GM19324 (cell line): ENCODE data around the gene WNK1.
"Not testable (repeated sequence)": the region's sequence is repeated elsewhere in the genome, so short reads cannot be mapped to it uniquely, and the experiment has no call there.

ENCODE experiments used
- ATAC-seq: cut with Tn5 transposase; IDR thresholded peaks from one replicate; pipeline ENCODE4 v1.9.1; 2021; ENCODE audit warnings: mild to moderate bottlenecking, moderate library complexity; ENCODE audit not compliant: unreplicated experiment, low FRiP score

WNK1 gene

DNA sequence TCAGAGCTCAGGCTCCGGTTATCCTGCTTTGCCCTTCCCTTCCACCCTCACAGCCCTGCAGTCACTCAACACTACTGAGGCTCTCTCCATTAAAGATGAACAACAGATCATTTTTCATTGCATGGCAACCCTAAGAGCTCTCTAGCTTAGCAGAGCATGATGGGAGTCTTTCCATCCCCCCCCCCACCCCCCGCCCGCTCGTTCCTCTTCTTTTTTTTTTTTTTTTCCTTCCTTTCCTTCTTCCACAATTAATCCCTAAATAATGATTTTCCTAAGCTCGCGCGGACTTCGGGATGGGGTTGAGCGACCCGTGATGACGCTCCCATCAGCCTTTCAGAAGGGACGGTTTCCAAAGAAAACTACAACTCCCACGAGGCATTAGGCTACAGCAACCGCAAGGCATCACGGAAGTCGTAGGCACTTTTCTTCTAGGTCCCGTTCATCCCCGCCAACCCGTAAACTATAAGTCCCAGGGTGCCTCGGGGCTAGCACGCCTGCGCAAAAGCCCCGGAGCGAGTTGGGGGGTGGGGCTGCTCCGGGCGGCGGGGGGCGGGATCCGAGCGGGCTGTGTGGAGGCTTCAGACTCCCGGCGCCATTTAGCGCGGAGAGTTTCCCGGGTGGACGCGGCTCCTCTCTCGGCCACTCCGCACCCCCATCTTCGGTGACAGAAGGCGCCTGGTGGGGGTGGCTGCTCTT is at the start of gene WNK1:
WNK1 (plus strand) TSS at position 581 of the 696 bp plus-strand sequence. CDS start 987 bp downstream, outside the sequence.
- ATAC-seq, result peak; percentile 65

DNA sequence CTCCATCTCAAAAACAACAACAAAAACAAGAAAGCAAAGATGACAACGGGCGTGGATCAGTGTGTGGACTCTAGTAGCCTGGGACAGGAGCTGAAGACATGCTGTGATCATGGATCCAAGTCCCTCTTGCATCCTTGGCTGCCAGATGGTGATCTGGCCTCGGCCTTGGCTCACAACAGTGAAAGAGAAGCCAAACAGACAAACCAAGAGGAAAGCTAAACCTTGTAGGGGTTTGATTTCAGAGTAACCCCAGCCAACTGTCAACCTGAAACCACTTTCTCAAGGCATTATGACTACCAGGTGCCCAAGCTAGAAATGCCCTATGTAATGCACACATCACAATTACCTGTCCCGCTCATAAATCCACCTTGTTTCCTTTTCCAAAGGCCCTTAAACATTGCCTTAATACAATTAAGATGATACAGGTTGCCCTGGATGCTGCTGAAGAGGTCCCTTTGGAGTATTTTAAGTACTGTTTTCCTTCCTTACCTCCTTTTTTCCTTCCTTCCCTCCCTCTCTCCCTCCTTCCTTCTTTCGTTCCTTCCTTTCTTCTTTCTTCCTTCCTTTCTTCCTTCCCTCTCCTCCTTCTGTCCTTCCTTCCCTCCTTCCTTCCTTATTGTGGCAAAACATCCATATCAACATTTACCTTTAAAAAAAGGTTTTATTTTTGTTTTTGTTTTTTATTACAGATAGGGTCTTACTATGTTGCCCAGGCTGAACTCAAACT is 47.7 kb upstream of the WNK1 start:
- ATAC-seq, result no peak

DNA sequence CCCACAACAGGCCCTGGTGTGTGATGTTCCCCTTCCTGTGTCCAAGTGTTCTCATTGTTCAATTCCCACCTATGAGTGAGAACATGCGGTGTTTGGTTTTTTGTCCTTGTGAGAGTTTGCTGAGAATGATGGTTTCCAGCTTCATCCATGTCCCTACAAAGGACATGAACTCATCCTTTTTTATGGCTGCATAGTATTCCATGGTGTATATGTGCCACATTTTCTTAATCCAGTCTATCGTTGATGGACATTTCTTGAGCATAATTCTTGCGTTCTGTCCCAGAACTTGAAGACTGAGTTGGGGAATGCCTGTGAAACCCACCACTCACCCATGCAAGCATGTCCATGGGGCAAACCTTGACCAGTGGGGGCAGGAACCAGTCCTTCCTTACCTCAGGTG is 44.3 kb upstream of the WNK1 start:
- ATAC-seq, result not testable (repeated sequence)

DNA sequence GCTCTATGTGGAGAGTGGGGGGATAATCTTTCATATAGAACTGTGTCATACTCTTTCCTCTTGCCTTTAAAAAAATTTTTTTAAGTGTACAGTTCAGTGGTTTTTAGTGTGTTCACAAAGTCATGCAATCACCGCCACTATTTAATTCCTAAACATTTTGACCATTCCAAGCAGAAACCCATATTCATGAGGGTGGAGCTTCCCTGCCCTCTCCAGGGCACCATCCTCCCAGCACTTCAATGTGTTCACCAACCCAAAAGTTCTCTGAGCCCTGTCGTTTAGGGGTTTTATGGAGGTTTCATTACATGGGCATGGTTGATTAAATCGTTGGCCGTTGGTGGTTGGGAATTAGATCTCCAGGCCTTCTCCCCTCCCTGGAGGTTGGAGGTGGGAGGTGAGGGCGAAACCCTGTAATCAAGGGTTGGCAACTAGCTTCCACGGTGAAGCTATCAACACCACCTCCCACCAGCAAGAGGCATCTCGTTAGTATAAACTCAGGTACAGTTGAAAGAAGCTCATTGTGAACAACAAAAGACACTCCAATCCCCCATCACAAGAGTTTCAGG is 42.8 kb upstream of the WNK1 start:
- ATAC-seq, result no peak

DNA sequence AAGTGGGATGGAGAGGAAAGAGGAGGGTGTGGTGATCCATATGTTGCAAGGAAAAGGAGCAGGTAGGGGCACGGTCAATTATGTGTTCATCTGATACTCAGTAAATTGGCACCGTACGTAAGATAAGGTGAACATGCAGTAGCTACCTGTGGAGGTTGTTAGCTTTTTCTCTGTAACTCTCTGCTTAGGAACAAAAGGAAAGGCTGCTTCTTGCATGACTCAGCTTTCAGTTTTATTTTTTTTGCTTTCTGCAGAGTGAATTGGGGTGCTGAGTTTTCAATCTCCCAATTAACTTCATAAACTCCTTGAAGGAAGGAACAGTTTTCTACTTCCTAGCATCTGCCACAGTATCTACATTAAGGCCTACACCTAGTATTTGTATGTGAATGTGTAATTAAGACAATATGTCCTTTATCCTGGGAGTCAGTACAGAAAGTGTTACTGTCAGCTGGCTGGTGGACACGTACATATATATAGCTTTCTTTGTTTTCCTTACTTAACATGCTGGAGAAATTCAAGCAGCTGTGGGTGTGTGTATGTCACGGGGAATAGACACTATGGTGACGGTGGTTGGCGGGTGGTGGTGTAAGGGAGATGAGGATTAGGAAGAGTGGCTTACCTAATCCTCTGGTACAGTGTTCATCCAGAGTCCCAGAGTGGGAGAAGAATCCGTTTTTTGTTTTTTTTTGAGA is 40.1 kb upstream of the WNK1 start:
- no peak for ATAC-seq

DNA sequence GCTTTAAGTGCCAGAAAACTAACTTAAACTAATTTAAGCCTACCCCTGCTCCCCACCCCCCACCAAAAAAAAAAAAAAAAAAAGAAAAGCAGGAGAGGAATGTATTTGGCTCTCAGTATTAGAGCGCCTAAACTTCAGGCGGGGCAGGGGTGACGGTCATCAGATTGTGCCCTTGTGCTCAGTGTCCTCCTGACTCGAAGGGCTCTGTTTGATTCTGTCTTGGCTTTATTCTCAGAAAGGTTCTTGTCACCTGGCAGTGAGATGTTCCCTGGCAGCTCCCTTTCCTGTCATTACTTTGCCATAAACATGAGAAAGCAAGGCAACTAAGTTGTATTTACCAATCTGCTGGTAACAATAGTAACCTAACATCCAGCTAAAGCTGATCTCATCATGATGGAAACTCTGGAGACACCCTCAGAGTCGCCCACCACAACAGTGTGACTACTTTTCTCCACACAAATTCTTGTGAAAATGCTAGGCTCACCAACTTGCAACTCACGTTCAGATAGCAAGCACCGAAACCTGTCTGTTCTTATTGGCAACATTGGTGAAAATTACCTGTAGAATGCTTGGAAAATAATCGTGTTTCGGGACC is 39.0 kb upstream of the WNK1 start:
- ATAC-seq, result no peak

DNA sequence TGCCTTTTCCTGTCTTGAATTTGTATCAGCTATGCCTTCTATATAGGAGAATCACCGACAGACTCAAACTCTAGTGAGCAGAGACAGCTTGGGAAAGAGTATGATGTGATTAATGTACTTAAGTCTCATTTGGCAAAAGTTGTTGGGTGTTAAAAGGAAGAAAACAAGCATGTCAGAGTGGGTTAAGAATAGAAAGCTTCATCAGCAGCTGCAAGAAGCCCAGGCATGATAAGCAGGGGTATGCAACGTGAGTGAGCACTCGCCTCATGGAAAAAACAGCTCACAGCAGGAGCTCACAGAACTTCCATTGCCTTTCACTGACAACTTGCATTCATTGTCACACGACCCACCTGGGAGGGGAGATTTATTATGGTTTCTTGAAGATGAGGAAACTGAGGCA is 35.9 kb upstream of the WNK1 start:
- no peak for ATAC-seq

DNA sequence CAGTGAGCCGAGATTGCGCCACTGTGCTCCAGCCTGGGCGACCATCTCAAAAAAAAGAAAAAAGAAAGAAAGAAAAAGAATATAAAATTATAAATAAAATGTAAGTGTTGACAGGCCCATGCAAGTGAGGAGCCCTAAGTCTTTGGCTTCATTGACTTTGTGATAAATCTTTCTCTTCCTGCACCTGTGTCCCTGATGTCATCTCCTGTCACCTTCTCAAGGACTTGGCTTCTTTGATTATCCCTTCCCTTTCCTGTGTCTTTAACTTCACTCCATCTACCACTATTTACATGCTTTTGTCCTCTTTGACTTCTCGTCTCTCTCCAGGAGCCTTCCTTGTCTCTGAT is 33.6 kb upstream of the WNK1 start:
- no peak for ATAC-seq

DNA sequence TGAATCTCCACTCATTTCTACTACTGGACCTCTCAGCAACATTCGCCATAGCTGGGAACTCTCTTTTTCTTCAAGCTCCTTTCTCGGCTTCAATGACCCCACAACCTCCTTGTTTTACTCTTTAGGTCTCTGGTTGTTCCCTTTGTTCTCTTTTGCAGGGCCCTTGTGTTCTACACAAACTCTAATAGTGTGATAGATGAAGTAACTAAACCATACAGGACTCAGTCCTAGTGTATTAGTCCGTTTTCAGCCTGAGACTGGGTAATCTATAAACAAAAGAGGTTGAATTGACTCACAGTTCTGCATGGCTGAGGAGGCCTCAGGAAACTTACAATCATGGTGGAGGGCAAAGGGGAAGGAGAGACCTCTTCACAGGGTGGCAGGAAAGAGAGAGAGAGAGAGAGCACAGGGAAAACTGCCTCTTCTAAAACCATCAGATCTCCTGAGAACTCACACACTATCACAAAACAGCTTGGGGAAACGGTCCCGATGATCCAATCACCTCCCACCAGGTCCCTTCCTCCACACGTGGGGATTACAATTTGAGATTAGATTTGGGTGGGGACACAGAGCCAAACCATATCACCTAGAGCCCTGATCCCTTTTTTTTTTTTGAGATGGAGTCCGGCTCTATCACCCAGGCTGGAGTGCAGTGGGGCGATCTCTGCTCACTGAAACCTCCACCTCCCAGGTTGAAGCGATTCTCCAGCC is 32.0 kb upstream of the WNK1 start:
- ATAC-seq, result no peak

DNA sequence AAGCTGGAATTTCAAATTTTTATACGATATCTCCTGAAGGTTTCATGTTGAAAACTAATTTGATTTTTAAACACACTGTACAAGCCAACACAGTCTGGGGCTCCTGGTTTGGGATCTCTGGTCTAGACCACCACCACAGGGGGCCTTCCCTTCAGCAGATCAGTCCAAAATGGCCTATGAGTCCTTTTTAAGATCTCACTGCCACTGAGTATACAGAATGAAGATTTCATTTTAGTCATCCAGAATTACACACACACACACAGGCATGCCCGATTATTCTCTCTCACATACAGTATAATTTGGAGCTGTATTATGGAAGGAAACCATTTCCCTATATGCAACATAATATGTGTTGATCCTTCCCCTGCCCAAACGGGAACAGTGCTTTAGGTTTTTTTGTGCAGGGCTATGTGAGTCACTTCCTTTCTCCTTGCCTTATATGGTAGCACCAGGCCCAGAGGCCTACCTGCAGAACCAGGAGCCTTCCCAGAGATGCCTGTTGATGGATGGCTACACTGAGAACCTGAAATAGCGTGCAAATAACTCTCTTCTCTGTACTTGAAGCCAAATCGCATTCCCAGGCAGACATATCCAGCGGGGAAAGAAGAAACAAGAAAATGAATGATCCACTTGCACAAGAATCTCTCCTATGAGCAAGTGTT is 28.1 kb upstream of the WNK1 start:
- ATAC-seq, result no peak

DNA sequence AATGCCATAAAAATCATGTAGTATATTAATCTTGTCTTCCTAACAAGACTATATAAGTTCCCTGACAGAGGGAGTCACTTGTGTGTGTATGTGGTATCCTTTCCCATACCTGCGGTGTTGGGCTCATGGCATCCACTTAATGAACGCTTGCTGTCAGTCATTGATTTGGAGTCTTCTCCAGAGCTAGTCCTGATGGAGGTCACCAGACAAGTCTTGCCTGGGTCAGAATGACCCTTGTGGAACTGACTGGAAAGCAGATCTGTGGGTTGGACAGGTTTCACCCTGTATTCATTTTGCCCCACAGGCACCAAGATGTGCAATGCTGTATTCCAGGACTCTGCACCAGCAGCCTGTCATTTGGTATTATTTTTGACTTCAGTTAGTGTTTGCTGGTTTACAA is 27.3 kb upstream of the WNK1 start:
- ATAC-seq, result no peak

DNA sequence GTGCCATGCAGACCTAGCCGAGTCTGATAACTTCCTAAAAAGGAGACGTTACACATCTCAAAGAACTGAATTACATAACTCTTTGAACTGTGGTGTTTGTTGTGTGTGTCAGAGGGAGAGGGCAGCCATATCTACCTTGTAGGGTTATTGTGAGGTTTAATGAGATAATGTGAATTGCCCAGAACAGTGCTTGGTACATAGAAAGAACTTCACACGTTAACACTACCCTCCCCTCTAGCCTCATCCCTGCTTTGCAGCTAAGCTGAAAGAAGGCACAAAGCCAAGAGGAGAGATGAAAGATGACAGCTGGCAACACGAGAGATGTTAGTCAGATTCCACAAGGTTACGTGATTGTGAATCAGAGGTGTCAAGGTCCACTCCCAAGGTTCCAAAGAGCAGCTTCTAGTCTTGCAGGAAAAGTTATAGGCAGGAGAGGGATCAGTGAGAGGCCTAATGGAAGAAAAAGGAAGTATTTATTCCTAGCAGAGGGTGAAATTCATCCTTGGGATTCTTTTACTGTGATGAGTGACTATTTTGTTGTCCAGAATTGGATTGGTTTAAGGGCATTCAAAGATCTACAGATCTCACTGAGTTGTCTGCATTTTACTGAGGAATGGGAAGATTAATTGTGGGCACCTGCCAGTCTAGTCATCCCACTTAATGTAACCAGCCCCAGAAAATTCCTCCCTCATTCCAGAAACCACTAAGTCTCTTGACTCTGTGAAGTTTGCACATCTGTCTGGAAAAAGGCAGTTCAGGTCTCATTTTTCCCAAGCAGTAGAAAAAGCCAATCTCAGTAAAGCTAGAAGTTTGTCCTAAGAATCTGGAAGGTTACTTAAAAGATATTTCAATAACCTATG is 25.9 kb upstream of the WNK1 start:
- no peak for ATAC-seq

DNA sequence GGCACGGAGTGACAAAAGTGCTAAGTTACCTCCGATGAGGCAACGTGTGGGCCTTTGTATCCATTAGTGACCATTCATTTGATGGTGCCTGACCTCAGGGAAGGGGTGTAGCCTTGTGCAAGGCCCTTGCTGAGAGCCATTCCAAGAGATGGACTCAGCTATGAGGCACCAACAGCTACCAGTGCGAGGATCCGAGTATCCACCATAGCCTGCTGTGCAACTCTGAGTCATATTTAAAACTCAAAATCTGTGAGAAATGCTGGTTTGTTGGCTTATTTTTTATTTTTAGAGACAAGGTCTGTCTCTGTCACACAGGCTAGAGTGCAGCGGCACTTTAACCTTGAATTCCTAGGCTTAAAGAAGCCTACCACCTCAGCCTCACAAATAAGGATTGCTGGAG is 25.1 kb upstream of the WNK1 start:
- no peak for ATAC-seq

DNA sequence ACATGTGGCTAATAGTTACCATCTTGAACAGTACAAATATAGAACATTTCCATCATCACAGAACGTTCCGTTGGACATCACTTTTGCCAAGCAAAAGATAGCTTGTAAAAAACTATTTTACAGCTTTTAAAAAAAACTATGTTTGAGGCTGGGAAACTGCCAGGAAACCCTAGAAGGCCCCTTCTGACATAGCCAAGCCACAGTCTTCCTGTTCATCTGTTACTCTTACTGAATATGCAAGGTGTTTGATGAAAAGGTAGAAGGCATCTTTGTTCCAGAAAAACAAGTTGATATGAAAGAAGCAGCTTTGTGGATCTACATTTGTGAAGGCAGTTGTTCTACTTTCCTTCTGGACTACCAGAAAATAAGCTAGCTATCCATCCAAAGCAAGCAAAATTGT is 23.6 kb upstream of the WNK1 start:
- ATAC-seq, result no peak

DNA sequence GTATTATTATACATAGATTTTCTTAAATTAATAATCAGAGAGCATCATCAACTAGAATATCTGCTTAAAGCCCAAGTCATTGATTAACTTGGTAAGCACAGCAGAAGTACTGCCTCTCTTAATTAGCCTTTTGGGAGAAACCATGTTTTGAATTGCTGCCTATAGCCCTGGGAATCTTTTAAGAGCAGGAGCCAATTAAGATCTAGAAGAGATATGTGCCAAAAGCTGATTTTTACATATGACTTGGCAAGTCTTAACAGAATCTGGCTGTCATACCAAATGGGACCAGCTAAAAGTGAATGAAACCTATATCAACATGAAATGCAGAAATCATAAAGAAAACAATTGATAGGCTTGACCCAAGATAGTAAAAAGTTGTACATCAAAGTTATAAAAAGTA is 23.2 kb upstream of the WNK1 start:
- ATAC-seq, result no peak

DNA sequence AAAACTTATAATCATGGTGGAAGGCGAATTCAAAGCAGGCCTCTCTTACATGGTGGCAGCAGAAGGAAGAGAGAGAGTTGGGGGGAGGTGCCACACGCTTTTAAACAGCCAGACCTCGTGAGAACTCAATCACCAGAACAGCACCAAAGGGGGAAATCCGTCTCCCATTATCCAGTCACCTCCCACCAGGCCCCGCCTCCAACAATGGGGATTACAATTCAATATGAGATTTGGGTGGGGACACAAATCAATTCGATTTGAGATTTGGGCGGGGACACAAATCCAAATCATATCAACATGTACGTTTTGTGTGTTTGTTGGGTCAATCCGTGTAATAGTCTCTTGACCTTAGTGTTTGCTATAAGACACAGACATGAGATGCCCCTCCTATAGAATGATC is 21.8 kb upstream of the WNK1 start:
- ATAC-seq, result no peak

DNA sequence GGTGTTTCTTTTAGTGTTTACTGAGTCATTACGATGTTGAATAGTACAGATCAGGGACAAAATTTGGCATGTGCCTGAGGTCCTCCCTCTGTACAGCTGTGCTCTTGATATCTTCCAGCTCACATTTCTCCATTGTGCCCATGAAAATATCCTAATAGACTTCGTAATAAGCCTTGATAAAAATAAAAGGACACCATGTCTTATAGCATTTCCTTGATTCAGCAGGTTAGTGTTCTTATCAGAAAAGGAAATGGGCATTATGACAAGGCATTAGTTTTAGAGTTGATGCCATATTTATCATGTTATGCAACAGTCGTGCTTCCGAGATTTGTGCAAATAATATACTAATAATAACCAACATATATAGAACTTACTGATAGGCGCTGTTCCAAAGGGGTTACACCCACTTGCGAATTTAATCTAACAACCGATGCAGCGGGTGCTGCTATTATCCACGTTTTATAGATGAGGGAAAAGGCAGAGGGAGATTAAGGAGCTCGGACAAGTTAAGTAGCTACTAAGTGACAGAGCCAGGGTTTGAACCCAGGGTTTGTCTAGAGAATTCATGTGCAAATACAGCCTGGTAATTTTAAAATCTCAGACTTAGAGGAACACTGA is 15.1 kb upstream of the WNK1 start:
- no peak for ATAC-seq

DNA sequence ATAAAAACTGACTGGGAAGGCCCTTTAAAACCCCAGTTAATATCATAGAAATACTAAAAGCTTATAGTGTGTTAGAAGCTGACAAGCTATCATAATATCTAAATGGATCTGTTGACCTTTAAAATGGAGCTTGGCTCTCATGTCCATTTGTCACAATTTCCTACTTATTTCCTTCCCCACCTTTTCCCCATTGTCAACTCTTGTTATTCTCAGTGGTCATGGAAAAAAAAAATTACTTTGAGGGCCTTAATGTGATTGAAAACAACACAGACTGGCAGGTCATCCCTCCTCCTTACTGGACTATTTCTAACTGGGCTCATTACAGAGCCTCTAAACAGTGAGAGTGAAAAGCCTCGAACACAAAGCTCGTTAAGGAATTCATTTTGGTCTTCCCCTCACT is 13.7 kb upstream of the WNK1 start:
- no peak for ATAC-seq

DNA sequence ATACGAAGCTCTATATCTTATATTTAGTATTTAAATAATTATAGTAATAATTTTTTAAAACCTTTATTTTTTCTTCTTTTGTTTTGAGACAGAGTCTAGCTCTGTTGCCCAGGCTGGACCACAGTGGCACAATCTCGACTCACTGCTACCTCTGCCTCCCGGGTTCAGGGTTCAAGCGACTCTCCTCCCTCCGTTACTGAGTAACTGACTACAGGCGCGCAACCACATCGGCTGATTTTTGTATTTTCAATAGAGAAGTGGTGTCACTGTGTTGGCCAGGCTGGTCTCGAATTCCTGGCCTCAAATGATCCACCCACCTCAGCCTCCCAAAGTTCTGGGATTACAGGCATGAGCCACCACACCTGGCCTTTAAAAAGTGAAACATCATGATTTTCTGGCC is 13.0 kb upstream of the WNK1 start:
- no peak for ATAC-seq
